GM12801 (cell line): ENCODE measurements around the gene TMC1.

Source experiments
- CTCF ChIP-seq: IDR thresholded peaks from one replicate; pipeline ENCODE4 v1.5.1; 2011; ENCODE audit warnings: control low read depth; ENCODE audit not compliant: insufficient read length; ENCODE audit errors: extremely low read depth

Gene TMC1

GRCh38 chr9:72675586-72675985, 154.2 kb downstream of the TMC1 start:
- TF ChIP-seq CTCF: no peak

- TF ChIP-seq CTCF: no peak
Observed at GRCh38 chr9:72680593-72681282, 159.3 kb downstream of the TMC1 start.

- no peak for TF ChIP-seq CTCF
Observed at GRCh38 chr9:72681283-72681630, 159.8 kb downstream of the TMC1 start.

- TF ChIP-seq CTCF: no peak
Observed at GRCh38 chr9:72684615-72685014, 163.2 kb downstream of the TMC1 start.

- no peak for TF ChIP-seq CTCF
Observed at GRCh38 chr9:72685911-72686310, 164.5 kb downstream of the TMC1 start.

GRCh38 chr9:72687331-72687730, 165.9 kb downstream of the TMC1 start:
- TF ChIP-seq CTCF: no peak

GRCh38 chr9:72691671-72692070, 170.3 kb downstream of the TMC1 start:
- TF ChIP-seq CTCF: no peak

- no peak for TF ChIP-seq CTCF
Observed at GRCh38 chr9:72695365-72695764, 174.0 kb downstream of the TMC1 start.
